HepG2 (cell line): ENCODE measurements around the gene ACOX3. TPM values are rescaled to one million over a fixed set of nuclear protein-coding genes. Genes with fewer than 3 reads are reported as not detected.

Experiments
- ARID5B ChIP-seq: IDR thresholded peaks from 2 replicates; pipeline ENCODE4 v1.4.0; 2020; ENCODE audit warnings: mild to moderate bottlenecking, missing genetic modification reagents
- ATF1 ChIP-seq: IDR thresholded peaks from 2 replicates; pipeline ENCODE4 v1.6.1; 2016; ENCODE audit warnings: mild to moderate bottlenecking, control low read depth
- ATF2 ChIP-seq: sonication (generic); formaldehyde crosslinking; IDR thresholded peaks from 2 replicates; pipeline ENCODE4 v1.4.0; 2020; ENCODE audit warnings: missing genetic modification reagents
- ATF6 ChIP-seq: sonication (generic); formaldehyde crosslinking; conservative IDR thresholded peaks from 2 replicates; pipeline ENCODE4 v1.4.0; 2020; ENCODE audit warnings: missing genetic modification reagents
- BCL6 ChIP-seq: IDR thresholded peaks from 2 replicates; pipeline ENCODE4 v1.6.1; 2016; ENCODE audit warnings: missing genetic modification reagents, missing compliant biosample characterization
- GLI4 ChIP-seq: sonication (generic); formaldehyde crosslinking; IDR thresholded peaks from 2 replicates; pipeline ENCODE4 v1.5.1; 2020; ENCODE audit warnings: missing genetic modification reagents, mild to moderate bottlenecking, moderate library complexity, borderline replicate concordance
- KAT8 ChIP-seq: IDR thresholded peaks from 2 replicates; pipeline ENCODE4 v1.6.1; 2016; ENCODE audit warnings: missing genetic modification reagents, missing compliant biosample characterization
- MIER3 ChIP-seq: IDR thresholded peaks from 2 replicates; pipeline ENCODE4 v1.6.1; 2016; ENCODE audit warnings: missing compliant biosample characterization, borderline replicate concordance
- PAWR ChIP-seq: sonication (generic); formaldehyde crosslinking; IDR thresholded peaks from 2 replicates; pipeline ENCODE4 v1.4.0; 2020; ENCODE audit warnings: missing genetic modification reagents, mild to moderate bottlenecking, borderline replicate concordance
- PITX1 ChIP-seq: sonication (generic); formaldehyde crosslinking; IDR thresholded peaks from 2 replicates; pipeline ENCODE4 v1.5.1; 2020; ENCODE audit warnings: mild to moderate bottlenecking, missing genetic modification reagents
- SAP130 ChIP-seq: IDR thresholded peaks from 2 replicates; pipeline ENCODE4 v1.6.1; 2016; ENCODE audit warnings: low read depth
- UBTF ChIP-seq: sonication (generic); formaldehyde crosslinking; IDR thresholded peaks from 2 replicates; pipeline ENCODE4 v1.4.0; 2020; ENCODE audit warnings: mild to moderate bottlenecking, missing genetic modification reagents
- ZNF20 ChIP-seq: sonication (generic); formaldehyde crosslinking; IDR thresholded peaks from 2 replicates; pipeline ENCODE4 v1.4.0; 2020; ENCODE audit warnings: mild to moderate bottlenecking, moderate library complexity, missing genetic modification reagents
- ZNF280B ChIP-seq: sonication (generic); formaldehyde crosslinking; IDR thresholded peaks from 2 replicates; pipeline ENCODE4 v1.5.0; 2020; ENCODE audit warnings: missing genetic modification reagents, mild to moderate bottlenecking, borderline replicate concordance
- ZNF567 ChIP-seq: sonication (generic); formaldehyde crosslinking; IDR thresholded peaks from 2 replicates; pipeline ENCODE4 v1.8.1; 2023; ENCODE audit warnings: mild to moderate bottlenecking, missing genetic modification reagents, borderline replicate concordance
- polyA plus RNA-seq, 8 experiments: library from polyadenylated mRNA; depleted of rRNA in 3 of 8; stranded (reverse) in 7 of 8; unstranded in 1 of 8; fragments of >200 nt; fragmentation: Illumina TruSeq in 4 of 8; extraction: Trizol in 4 of 8; gene quantifications; 2 replicates each; pipeline versions ENCODE4 v1.2.1 to v1.2.3, GENCODE V29; 2011 to 2016; ENCODE audit warnings: low read depth in 4 of 8, missing spikeins in 1 of 8, mixed read lengths in 1 of 8; ENCODE audit not compliant: insufficient read depth in 1 of 8
- total RNA-seq, 5 experiments: library from RNA; depleted of rRNA; stranded (reverse); fragments of >200 nt; fragmentation: Illumina TruSeq; extraction: Trizol; gene quantifications; 2 replicates each; pipeline ENCODE4 v1.2.3, GENCODE V29; 2016; ENCODE audit warnings: low read depth in 1 of 5

ACOX3 gene
- total and polyA plus RNA-seq, 2 of the 13 experiments (the other 11 are each of a cell fraction or from before 2014, with no cell fraction given) = 4.2 to 17.8 TPM

GRCh38 chr4:8428288-8429097, 12.0 kb downstream of the ACOX3 start (continued):
- TF ChIP-seq ATF2 (CRISPR knock-in tag) (peak; percentile 77; the same call in 1 of the 2 replicates), GLI4 (CRISPR knock-in tag) (no peak), ATF1 (CRISPR knock-in tag) (peak; percentile 97), PITX1 (CRISPR knock-in tag) (0 out of 2 replicates have a peak, but pooled peaks have one; percentile 13), BCL6 (CRISPR knock-in tag) (peak; percentile 48), ATF6 (CRISPR knock-in tag) (no peak), PAWR (CRISPR knock-in tag) (no peak), ARID5B (CRISPR knock-in tag) (peak; percentile 56), ZNF567 (CRISPR knock-in tag) (no peak), KAT8 (peak; percentile 94), MIER3 (CRISPR knock-in tag) (peak; percentile 65), ZNF280B (peak; percentile 73; the same call in 1 of the 2 replicates), UBTF (CRISPR knock-in tag) (peak; percentile 48; the same call in 1 of the 2 replicates), ZNF20 (no peak), SAP130 (CRISPR knock-in tag) (peak; percentile 100)
